HG02981 (cell line): ENCODE data around the gene SCP2D1.
"Not testable (repeated sequence)": the region's sequence is repeated elsewhere in the genome, so short reads cannot be mapped to it uniquely, and the experiment has no call there.

Experiments used
- ATAC-seq: cut with Tn5 transposase; IDR thresholded peaks from one replicate; pipeline ENCODE4 v1.9.1; 2021; ENCODE audit warnings: mild to moderate bottlenecking, moderate library complexity; ENCODE audit not compliant: unreplicated experiment

Gene SCP2D1

DNA sequence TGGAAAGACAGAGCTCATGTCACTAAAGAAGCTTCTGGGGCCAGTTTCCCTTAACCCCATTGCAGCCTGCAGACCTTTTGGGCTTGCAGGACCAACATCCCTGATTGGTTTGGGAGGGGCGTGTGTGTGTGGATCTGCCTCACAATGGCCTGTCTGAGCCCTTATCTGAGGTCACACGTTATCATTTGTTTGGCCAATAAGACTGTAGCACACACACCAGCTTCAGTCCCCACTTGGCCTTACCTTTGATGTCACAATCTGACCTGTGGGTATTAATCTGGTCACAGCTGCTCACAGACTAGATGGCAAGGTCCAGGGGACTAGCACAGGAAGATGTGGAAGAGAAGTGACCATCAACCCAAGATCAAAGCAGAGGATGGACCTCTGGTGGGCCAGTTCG lies at the start of gene SCP2D1:
SCP2D1 (plus strand) TSS at position 301 of the 400 bp plus-strand sequence; CDS start at position 334, 33 bp downstream.
- no peak for ATAC-seq

DNA sequence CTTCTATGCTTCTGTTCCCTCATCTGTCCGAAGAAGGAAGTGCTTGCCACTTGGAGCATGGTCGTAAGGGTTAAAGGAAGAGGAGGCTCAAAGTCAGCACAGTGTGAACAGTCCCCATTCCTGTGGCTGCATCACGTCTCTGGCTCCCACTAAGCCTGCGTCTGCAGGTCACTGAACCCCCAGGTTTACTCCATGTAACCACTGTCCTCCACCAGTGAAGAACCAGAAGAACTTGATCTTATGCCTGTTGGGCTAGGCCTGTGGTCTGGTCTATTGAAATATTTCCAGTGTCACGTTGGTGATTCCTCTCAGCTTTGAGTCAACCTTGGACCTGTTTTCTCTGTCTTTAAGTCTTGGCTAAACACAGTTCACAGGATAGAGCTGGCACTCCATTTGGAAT lies 45.9 kb upstream of the SCP2D1 start:
- ATAC-seq, result no peak

DNA sequence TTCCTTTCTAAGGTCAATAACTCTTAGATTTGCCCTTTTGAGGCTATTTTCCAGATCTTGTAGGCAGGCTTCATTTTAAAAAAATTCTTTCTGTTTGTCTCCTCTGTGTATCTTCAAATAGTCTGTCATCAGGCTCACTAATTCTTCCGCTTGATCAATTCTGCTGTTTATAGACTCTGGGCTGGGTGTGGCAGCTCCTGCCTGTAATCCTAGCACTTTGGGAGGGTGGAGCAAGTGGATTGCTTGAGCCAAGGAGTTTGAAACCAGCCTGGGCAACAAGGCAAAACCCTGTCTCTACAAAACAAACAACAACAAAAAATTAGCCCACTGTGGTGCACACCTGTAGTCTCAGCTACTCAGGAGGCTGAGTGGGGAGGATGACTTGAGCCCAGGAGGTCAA lies 40.0 kb upstream of the SCP2D1 start:
- no peak for ATAC-seq

DNA sequence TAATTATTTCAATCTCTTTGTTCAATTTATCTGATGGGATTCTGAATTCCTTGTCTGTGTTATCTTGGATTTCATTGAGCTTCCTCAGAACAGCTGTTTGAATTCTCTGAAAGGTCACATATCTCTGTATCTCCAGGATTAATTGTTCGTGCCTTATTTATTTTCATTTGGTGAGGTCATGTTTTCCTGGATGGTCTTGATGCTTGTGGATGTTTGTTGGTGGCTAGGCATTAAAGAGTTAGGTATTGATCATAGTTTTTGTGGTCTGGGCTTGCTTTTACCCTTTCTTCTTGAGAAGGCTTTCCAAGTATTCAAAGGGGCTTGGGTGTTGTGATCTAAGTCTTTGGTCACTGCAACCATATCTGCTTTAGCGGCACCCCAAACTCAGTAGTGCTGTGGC lies 39.4 kb upstream of the SCP2D1 start:
- ATAC-seq, result no peak

DNA sequence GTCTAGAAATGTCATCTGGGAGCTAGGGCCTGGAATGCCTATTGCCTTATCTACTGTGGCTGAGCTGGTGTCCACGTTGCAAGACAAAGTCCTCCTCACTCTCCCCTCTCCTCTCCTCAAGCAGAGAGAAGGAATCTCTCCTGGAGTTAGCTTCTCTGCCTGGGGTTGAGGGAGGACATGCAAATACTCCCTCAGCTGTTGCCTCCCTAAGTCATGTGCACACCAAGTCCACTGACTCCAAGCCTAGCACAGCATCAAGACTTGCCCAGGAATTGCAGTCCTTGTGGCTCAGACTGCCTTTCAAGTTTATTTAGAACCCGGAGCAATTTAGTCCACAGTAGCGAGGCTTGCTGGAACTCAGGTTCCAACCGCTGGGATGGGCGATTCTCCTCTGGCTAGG lies 38.0 kb upstream of the SCP2D1 start:
- no peak for ATAC-seq

DNA sequence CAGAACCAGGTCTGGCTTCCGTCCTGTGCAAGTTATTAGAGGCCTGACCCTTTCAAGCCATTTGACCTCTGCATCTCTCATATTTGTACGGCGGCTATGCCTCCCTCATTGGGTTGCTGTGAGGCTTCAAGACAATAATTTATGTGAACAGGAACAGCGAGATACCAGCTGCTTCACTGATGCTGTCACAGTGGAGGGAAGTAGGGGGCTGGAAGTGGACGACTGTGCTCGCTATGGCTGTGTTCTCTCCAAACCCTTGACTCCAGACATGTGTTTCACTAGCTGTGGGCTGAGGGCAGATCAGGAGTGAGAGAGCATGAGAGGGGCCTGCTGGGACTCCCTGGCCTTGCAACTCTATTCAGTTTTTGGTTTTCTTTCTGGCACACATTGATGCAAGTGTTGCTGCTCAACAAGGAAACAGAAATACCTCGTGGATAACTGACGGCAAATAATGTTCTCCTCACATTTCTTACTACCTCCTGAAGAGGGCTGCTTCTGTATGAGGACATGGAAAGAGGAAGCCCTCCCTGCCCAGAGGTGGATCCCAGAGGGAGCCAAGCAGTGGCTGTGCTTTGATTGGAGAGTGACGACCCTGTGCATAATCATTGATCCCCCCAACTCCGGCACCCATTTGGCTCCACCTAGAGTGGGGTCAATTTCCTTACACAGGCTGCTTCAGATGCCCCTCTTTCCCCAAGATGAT lies 34.7 kb upstream of the SCP2D1 start:
- ATAC-seq, result no peak

DNA sequence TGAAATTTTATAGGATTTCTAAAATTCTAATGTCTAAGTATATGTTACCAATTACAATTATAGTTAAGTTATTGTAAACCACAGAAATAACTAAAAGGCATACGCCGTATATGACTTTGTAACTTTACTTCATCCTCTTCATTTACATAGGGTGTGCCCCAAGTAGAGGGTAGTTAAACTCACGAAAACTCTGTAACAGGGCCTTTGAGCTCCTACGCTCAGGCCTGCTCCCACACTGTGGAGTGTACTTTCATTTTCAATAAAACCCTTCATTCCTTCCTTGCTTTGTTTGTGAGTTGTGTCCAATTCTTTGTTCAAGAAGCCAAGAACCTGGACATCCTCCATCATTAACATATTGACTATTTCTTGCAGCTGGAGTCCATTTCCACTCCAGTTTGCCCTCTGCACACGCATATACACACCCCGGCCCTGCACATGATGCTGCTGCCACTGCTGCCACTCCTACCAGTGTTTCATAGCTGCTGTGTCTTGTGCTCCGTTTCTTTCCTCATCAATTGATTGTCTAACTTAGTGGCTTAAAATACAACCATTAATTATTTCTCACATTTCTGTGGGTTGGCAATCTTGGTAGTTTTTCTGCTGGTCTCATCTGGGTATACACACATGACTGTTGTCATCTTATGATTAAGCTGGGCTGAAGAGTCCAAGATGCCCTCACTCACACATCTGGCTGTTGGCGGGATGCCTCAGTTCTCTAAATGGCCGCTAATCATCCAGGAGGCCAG lies 33.0 kb upstream of the SCP2D1 start:
- no peak for ATAC-seq

DNA sequence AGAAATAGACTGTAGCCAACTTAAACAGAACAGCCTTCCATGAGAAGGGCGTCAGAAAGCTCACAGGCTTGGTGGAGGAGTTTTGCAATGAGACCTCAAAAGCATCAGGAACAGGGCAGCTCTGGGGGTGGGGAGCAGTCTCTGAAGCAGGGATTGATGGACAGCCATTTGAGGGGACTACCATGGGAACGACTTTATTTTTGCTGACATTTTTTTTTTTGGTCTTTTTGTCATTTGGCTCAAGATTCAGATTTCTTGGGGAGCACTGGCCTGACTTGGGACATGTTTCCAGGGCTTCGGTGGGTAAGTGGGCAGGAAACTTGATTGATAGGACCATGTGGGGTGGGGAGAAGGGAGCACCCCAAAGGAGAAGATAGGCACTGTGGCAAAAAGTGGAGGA lies 32.1 kb upstream of the SCP2D1 start:
- no peak for ATAC-seq

DNA sequence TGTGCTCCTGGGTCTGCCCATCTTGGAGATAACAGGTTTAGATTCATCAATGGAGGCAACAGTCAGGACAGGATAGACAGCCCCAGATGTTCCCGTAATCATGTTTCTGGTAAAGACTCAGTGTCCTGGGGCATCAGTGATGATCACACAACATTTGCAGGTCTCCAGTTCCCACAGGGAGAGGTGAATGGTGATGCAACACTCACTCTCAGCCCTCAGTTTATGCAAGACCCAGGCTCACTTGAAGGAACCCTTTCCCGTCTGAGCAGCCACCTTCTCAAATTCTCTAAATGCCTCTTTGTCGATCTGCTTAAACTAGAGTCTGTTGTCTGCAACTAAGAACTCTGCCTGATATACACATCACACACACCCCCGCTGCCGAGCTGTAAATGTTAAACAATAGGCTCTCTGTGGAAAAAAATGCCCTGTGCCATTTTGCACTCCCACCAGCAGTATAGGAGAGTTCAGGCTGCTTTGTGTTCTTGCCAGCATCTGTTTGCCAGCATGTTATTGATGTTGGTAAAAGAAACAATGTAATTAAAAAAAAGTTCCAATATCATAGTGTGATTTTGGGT lies 30.1 kb upstream of the SCP2D1 start:
- no peak for ATAC-seq

DNA sequence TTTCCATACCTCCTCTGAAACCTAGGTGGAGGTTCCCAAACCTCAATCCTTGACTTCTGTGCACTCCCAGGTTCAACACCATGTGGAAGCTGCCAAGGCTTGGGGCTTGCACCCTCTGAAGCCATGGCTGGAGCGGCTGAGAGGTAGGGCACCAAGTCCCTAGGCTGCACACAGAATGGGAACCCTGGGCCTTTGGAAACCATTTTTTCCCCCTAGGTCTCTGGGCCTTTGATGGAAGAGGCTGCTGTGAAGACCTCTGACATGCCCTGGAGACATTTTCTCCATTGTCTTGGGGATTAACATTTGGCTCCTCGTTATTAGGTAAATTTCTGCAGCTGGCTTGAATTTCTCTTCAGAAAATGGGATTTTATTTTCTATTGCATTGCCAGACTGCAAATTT lies 26.5 kb upstream of the SCP2D1 start:
- ATAC-seq, result not testable (repeated sequence)

DNA sequence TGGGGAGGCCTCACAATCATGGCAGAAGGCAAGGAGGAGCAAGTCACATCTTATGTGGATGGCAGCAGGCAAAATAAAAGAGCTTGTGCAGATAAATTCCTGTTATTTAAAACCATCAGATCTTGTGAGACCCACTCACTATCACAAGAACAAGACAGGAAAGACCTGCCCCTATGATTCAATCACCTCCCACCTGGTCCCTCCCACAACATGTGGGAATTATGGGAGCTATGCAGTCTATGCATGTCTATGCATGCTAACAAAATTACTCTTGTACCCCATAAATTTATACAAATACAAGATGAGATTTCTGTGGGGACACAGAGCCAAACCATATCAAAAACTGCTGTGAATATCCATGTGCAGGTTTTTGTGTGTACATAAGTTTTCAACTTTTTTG lies 25.6 kb upstream of the SCP2D1 start:
- ATAC-seq, result no peak

DNA sequence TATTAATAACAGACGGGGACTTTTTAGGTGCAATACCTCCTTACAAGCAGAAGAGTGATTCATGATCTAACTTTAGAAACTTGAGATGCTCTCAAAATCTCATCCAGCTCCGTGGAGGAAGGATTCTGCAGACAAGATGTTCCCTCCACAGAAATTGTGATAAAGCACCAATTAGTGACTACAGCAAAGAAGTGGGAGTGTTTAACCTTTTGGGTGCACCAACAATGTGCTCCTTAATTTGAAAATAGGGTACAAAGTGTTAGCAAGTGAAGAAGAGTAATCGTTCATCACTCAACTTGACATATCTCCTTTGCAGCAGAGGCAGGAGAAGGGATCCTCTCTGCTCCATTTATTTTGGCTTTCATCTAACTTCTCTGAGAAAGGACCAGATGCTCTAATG lies 22.8 kb upstream of the SCP2D1 start:
- ATAC-seq, result no peak

DNA sequence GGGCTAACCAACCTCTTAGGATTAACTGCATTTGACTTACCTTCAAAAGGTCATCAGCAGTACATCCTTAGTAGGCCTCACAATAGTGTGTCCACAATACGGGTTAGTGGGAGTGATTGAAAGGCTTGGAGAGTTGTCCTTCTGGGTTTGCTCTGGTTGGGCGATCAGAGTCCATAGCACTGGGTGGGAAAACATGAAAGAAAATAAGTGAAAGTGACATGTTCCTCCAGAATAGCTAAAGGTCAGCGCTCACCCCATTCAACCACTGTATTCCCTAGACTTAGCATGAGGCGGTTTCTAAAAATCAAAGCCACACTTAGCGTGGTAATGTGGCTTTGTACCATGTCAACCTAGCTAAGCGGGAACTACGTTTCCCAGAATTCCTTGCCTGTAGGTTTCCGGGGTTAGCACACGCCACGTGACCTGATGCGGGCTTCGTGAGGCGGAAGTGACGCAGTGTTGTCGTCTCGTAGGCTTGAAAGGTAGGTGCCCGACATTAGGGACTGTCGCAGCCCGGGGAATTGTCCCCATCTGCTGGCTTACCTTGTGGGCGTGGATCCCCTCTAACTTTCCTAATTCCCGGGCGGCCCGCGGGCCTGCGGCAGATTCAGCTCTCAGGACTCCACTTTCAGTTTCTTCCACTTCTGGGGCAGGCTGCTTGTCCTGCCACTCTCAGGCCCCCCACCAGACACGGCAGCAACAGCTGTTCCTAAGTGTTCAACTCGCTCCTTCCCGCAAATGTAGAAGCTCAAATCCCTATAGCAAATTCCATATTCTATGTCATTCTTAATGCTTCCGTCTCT lies 19.8 kb upstream of the SCP2D1 start:
- ATAC-seq, result peak; percentile 99

DNA sequence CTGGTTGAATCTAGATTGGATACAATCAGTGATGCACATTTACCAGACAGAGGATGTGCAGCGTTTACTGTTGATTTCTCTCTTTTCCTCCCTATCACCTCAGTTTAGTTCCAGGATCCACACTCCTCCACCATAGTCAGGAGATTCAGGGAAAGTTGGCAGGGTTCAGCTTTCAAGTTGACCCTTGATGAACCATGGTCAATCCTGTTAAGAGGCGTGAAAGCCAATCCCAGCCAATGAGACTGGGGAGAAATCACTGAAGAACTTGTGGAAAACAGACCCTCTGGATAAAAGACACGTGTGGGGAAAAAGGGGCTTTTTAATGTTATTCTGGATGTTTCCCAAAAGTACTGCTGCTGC lies 19.2 kb upstream of the SCP2D1 start:
- no peak for ATAC-seq

DNA sequence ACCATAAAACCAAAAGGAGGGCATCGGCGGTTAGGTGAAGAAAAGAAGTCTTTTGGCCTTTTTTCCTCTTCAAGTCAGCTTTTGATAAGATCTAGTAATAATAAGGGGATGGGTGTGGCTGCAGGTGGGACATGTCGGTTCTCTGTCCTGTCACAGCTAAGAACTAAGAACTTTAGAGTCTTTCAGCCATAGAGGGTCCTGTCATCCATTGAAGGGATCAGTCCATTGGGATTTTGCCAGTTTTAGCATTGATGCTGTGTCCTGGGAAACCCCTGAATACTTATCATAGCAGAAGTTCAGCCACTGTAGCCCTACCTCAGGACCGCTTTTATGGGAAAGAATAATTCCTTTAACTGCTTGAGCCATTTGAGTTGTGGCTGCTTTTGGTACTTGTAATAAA lies 18.2 kb upstream of the SCP2D1 start:
- ATAC-seq, result no peak

DNA sequence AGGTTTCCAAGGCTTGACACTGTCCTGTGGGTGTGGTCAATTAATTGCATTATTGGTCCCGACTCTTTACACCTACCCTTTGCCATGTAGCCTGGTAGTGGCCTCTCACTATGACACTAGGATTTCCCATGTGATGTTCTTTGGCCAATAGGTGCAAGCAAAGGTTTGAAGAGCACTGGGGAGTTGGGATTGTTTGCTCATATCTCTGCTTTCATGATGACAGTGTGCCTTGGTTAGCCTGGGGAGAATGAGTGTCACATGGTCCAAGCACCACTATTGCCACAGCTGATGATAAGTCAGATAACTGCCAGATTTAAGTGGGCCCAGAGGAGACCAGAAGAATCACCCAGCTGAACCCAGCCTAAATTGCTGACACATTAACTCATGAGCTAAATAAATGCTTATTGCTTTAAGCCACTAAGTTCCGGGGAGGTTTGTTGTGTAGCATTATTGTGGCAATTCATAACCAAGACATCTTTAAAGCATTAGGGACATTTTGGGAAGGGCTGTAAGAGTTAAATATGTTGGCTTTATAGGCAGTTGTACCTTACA lies 17.2 kb upstream of the SCP2D1 start:
- ATAC-seq, result no peak

DNA sequence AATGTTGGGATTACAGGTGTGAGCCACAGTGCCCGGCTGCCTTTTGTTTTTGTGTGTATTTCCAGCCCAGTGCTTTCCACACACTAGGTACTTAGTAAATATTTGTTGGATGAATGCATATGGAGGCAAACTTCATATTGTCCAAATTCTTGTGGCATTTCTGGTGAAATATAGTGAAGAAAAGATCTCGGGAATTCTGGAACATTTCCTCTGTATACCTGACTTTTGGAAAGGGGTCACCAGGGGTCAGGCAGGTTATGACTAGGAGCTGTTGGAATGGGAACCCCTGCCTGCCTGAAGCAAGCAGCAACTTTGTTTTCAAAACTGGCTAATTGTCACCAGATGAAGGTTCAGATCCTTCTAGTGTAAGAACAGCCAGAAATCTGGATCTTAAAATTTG lies 12.1 kb upstream of the SCP2D1 start:
- no peak for ATAC-seq

DNA sequence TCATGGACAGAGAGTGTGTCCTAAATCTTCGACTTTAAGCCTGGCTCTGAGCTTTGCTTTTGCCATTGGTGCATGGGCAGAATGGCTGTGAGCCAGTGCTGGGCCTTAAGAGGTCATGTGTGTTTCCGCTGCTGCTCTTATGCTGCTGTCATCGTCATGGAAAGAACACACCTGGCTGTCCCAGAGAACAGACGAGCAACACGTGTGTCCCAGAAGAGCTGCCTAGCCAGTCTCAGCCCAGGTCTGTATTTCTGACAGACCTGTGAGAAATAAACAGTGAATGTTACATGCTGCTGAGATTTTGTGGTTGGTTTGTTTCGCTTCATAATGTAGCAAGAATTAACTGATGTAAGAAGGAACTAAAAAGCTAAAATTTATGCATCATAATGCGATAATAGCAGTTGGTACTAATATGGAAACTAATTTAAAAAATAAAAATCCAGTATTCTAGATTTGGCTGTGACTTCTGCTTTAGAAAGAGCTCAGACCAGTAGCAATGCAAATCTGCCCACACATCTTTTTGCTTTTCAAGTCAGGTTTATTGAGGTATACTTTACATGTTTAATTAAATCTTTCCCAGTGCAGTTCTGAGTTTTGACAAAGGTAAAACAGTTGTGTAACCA lies 11.5 kb upstream of the SCP2D1 start:
- no peak for ATAC-seq

DNA sequence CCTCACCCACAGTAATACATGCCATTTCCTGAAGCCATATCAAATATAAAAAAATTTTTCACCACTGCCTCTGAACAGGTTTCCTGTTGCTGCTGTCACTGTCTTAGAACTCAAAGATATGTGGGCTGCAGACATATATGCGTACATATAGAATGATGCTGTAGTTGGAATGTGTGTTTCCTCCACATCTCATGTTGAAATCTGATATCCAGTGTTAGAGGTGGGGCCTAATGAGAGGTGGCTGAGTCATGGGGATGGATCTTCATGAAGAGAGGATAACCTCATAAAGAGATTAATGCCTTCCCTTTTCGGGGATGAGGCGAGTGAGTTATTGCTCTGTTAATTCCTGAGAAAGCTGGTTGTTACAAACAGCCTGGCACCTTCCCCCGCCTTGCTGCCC lies 7.7 kb upstream of the SCP2D1 start:
- no peak for ATAC-seq

DNA sequence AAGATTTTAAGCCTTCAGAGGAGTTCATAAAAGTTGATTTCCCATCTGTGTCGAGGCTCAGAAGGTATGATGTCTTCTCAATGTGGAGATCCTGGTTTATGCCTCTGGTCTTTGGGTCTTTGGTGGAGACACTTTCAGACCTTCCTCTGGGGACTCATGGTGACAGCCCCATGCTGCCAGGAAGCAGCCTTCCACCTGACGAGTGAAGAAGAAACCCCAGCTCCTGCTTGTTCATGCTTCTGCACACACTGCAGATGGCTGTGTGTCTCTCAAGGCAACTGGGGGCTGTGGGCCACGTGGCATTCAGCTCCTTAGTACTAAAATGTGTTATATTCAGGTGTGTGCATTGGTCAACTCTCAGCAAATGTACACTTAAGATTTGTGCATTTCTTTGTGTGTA lies 4.9 kb upstream of the SCP2D1 start:
- no peak for ATAC-seq

DNA sequence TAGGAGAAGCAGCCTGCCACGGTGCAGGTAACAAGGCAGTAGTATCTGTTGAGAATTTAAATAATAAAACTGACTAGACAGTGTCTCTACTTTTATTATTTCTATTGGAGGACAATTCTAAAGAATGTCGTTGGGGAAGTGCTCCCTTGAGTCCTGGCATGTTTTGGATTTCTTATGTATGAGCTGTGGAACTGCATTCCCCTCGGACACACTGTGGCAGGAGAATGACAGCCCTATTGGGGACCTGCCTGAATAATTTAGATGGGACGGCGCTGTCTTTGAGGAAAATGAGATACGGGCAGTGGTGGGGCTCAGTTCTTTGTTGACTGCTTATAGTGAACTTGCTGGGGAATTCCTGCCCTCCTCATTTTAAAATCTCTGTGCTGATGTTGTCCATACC lies 2.4 kb upstream of the SCP2D1 start:
- no peak for ATAC-seq
